Fibroblast of the aortic adventitia (primary cell): Measurements from ENCODE around the gene SLC4A4. TPM values are rescaled to one million over a fixed set of nuclear protein-coding genes. Genes with fewer than 3 reads are reported as not detected.

Experiments used
- DNase-seq: peaks from one replicate; pipeline ENCODE4 v3.0.0-alpha.2; 2010; ENCODE audit warnings: low read depth
- H3K4me3 ChIP-seq: 2 replicates; pipeline ENCODE4 v1.5.1; 2011; ENCODE audit warnings: low read depth, mild to moderate bottlenecking, control low read depth, low read length, moderate library complexity
- total RNA-seq: library from RNA; depleted of rRNA; stranded (reverse); fragments of >200 nt; gene quantifications from 2 replicates; pipeline ENCODE4 v1.2.3, GENCODE V29; 2012; ENCODE audit warnings: low replicate concordance
- TF ChIP-seq, protein P1 (sequence below): IDR thresholded peaks from 2 replicates; pipeline ENCODE4 v1.5.1; 2011; ENCODE audit warnings: mild to moderate bottlenecking, low read length, control low read depth, inconsistent platforms; ENCODE audit not compliant: insufficient read depth

SLC4A4 gene
- total RNA-seq, 1 donor = 2.1 TPM

DNA sequence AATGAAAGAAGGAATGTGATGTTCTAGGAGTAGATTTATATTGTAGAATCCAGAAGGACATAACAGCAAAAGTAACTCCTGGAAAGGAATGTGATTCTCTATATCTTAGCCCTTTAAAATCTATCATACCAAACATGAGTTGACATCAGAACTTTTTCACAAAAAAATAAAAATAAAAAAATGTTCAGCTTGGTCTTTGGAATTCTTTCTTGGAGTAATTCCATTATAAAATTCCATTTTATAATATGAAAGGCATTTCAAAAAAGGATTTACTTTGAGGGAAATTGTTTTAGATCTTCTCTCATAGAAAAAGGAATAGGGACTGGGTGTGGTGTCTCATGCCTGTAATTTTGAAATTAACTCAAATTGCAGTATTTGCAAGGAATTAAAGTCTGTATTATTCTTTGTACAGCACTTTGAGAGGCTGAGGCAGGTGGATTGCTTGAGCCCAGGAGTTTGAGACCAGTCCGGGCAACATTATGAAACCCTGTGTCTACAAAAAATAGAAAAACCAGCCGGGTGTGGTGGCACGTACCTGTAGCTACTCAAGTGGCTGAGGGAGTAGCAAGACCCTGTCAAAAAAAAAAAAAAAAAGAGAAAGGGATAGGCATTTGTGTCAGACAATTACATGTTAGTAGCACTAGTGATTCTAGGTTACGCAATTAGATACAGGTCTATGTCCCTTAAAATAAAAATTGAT, 134.9 kb downstream of the SLC4A4 start:
- TF ChIP-seq, protein P1, sequence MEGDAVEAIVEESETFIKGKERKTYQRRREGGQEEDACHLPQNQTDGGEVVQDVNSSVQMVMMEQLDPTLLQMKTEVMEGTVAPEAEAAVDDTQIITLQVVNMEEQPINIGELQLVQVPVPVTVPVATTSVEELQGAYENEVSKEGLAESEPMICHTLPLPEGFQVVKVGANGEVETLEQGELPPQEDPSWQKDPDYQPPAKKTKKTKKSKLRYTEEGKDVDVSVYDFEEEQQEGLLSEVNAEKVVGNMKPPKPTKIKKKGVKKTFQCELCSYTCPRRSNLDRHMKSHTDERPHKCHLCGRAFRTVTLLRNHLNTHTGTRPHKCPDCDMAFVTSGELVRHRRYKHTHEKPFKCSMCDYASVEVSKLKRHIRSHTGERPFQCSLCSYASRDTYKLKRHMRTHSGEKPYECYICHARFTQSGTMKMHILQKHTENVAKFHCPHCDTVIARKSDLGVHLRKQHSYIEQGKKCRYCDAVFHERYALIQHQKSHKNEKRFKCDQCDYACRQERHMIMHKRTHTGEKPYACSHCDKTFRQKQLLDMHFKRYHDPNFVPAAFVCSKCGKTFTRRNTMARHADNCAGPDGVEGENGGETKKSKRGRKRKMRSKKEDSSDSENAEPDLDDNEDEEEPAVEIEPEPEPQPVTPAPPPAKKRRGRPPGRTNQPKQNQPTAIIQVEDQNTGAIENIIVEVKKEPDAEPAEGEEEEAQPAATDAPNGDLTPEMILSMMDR = no peak
- H3K4me3 ChIP-seq = no peak overlapping the region
- DNase-seq = peak; percentile 30

DNA sequence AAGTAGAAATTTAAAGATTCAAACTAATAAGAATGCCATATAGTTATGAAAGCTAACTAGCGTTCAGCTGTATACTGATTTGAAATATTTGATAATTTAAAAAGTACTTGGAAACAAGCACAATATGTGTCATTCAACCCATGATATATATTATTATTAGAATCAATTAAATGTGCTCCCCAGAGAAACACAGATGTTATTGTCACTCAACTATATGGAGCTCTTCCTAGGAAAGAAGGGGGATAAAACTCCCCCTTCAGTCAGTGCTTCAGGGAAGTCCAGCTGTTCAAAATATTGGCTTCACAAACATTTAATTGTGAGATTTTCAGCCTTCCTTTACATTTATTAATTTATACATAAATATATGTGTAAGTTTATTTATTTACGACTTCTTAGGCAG, 135.9 kb downstream of the SLC4A4 start:
- DNase-seq = no peak
- H3K4me3 ChIP-seq = no peak overlapping the region
- TF ChIP-seq, protein P1 = no peak

DNA sequence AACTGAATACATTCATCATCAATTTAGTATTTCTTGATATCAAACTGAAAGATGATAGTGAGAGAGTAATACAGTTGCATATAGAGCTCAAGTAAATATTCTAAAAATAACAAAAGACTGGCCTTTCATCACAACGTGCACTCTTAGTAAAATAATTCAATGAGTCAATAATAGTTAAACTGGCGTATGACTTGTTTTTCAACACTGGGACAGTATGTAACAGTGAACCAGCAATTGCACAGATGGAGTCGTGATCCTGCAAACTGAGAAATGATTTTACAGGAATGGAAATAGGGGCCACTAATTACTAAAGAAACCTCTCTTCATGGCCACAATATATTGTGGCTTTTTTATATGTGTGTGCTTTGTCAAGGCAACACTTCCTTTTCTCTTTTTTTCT, 137.4 kb downstream of the SLC4A4 start:
- no peak overlapping the region for H3K4me3 ChIP-seq
- TF ChIP-seq, protein P1 = no peak
- DNase-seq = no peak

DNA sequence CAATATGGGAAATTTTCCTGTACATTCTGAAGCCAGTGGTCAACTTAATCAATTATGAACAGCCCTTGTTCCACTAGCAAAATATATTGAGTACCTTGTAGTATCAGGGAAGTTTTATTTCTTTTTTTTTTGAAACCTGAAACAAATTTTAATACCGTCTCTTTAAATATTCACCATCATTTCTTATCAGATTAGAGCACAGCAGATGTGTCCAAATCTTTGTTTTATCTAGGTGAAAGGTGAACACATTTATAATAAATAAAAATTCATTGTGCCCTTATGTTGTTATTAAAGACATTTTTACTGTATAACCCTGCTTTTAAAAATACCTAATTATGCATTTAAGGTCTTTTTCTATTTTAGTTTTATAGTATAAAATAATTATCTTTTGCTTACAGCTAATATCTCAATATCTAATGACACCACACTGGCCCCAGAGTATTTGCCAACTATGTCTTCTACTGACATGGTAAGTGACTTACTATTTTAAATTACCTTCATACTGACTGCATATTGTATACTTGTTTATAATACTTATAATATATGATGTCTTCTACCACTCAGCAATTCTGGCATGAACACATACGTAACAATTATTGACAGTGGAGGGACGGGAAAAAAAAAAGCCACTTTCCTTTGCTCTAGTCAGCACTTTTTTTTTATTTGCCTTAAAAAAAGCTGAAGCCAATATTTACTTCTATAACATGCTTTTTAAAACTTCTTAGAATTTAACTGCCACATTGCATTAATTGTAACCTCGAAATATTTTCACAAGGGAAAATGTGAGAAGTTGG, 147.9 kb downstream of the SLC4A4 start:
- H3K4me3 ChIP-seq = no peak overlapping the region

DNA sequence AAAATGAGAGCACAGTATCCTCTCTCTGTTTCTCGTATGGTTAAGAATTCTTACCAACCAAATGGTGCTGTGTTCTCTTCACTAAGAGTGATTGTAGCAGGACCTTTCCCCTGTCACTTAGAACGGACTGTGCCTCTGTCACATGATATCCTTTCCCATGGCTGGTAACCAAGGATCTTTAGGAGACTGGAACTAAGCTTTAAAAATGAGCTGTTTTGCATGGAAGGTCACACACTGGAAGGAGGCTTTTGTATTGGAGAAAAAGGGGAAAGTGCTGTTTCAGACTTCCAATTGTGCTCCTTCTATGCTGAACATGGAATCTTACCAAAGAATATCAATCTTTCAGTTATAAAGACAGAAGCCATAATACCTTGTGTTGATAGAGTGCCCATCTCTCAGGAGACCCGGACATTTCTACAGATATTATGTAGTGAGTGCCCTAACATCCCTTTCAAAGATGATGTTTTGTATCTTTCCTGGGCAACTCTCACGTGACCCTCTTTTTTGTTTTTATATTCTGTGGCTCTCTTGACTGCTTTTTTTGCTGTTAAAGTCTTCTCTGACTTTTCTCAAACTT, 148.6 kb downstream of the SLC4A4 start:
- no peak for DNase-seq
- H3K4me3 ChIP-seq = no peak overlapping the region
- TF ChIP-seq, protein P1 = no peak

More for the DNA sequence above, 147.9 kb downstream of the SLC4A4 start:
- TF ChIP-seq, protein P1 = no peak
- no peak for DNase-seq

DNA sequence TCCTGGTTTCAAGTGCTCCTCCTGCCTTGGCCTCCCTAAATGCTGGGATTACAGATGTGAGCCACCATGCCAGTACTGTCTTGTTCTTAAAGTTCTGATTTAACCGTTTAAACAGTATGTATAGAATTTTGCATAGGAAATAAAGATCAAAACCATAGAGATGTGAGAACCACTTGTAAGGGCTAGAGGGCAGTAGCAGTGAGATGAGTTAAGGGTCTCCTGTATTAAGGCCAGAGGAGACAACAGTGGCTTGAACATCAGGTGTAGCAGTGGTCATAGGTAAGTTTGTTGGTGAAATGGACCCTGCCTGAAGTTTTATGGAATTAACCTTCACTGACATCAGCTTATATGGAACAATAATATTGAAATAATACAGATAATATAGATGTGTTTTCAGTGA, 155.7 kb downstream of the SLC4A4 start:
- no peak for DNase-seq
- H3K4me3 ChIP-seq = no peak overlapping the region
- TF ChIP-seq, protein P1 = no peak
